H1 (cell line): ENCODE measurements around the gene KLHDC4. TPM values are rescaled to one million over a fixed set of nuclear protein-coding genes. Genes with fewer than 3 reads are reported as not detected.

ENCODE experiments used
- CTCF ChIA-PET: fragments of 300-600 bp; sonication (Branson Sonifier 250); formaldehyde crosslinking; loops from one replicate; lab custom pipeline; 2021; ENCODE audit not compliant: partially characterized antibody; lab: Charles Lee
- POLR2A ChIA-PET: fragments of 300-600 bp; sonication (Branson Sonifier 250); formaldehyde crosslinking; loops from one replicate; lab custom pipeline; 2021; ENCODE audit warnings: inconsistent platforms; ENCODE audit not compliant: partially characterized antibody; lab: Charles Lee
- DNase-seq, 2 experiments: peaks; one replicate each; pipeline versions ENCODE4 v3.0.0 to v3.0.0-alpha.2; 2010 to 2022; ENCODE audit warnings: low spot score in 2 of 2, low read depth in 1 of 2, mixed read lengths in 1 of 2
- FAIRE-seq: peaks from 2 replicates; lab custom pipeline; 2011; peaks lifted over from hg19 to GRCh38; lab: Jason Lieb, UNC
- H2AFZ ChIP-seq: 2 replicates; pipeline ENCODE4 v1.8.1; 2012; ENCODE audit warnings: low read length, inconsistent platforms
- H2AK5ac ChIP-seq: 2 replicates; pipeline ENCODE4 v1.6.1; 2013; ENCODE audit warnings: low read depth, low read length
- H2BK120ac ChIP-seq: replicated peaks from 2 replicates; pipeline ENCODE3; 2013; ENCODE audit warnings: low read depth, low read length, inconsistent platforms
- H2BK12ac ChIP-seq: 2 replicates; pipeline ENCODE4 v1.6.1; 2013; ENCODE audit warnings: low read depth, low read length
- H2BK15ac ChIP-seq: 2 replicates; pipeline ENCODE4 v1.6.1; 2013; ENCODE audit warnings: low read length
- H2BK20ac ChIP-seq: 2 replicates; pipeline ENCODE4 v1.6.1; 2013; ENCODE audit warnings: low read length
- H2BK5ac ChIP-seq: 2 replicates; pipeline ENCODE4 v1.6.1; 2013; ENCODE audit warnings: low read depth, low read length
- H3K14ac ChIP-seq: 2 replicates; pipeline ENCODE4 v1.6.1; 2013; ENCODE audit warnings: inconsistent platforms; ENCODE audit not compliant: insufficient read length
- H3K18ac ChIP-seq: 2 replicates; pipeline ENCODE4 v1.6.1; 2013; ENCODE audit warnings: low read length; ENCODE audit errors: extremely low read depth
- H3K23ac ChIP-seq: 2 replicates; pipeline ENCODE4 v1.6.1; 2013; ENCODE audit warnings: inconsistent platforms; ENCODE audit not compliant: insufficient read length
- H3K23me2 ChIP-seq: 2 replicates; pipeline ENCODE4 v1.6.1; 2013; ENCODE audit warnings: low read depth, low read length
- H3K27ac ChIP-seq: 2 replicates; pipeline ENCODE4 v1.6.1; 2011; ENCODE audit warnings: low read depth, low read length, inconsistent platforms
- H3K27me3 ChIP-seq, 4 experiments: replicated peaks in 1 of 4; 1 replicate in 1 of 4; 2 replicates in 3 of 4; pipeline versions ENCODE4 v1.6.1 to v1.8.1; 2011 to 2013; ENCODE audit warnings: low read length in 3 of 4, mild to moderate bottlenecking in 3 of 4, inconsistent platforms in 2 of 4, mixed read lengths in 2 of 4, moderate library complexity in 1 of 4; ENCODE audit not compliant: control insufficient read depth in 3 of 4, insufficient read depth in 3 of 4; ENCODE audit errors: extremely low read depth in 1 of 4
- H3K36me3 ChIP-seq, 4 experiments: 2 replicates each; pipeline versions ENCODE4 v1.6.1 to v1.8.1; 2011 to 2013; ENCODE audit warnings: mild to moderate bottlenecking in 4 of 4, low read length in 3 of 4, moderate library complexity in 2 of 4, control low read depth in 1 of 4, inconsistent platforms in 1 of 4; ENCODE audit not compliant: insufficient read depth in 4 of 4, control insufficient read depth in 2 of 4
- H3K4ac ChIP-seq: replicated peaks from 2 replicates; pipeline ENCODE3; 2013; ENCODE audit warnings: low read length, low read depth, mixed read lengths, inconsistent platforms; ENCODE audit not compliant: insufficient read length
- H3K4me1 ChIP-seq, 4 experiments: replicated peaks in 1 of 4; 1 replicate in 1 of 4; 2 replicates in 3 of 4; pipeline versions ENCODE4 v1.6.1 to v1.8.1; 2011 to 2013; ENCODE audit warnings: low read length in 3 of 4, inconsistent platforms in 2 of 4, mixed read lengths in 1 of 4; ENCODE audit not compliant: insufficient read depth in 4 of 4, control insufficient read depth in 3 of 4
- H3K4me2 ChIP-seq, 2 experiments: 2 replicates each; pipeline versions ENCODE4 v1.6.1 to v1.8.1; 2011 to 2013; ENCODE audit warnings: low read depth in 2 of 2, low read length in 2 of 2, control low read depth in 1 of 2, inconsistent platforms in 1 of 2, mild to moderate bottlenecking in 1 of 2; ENCODE audit not compliant: insufficient read depth in 1 of 2
- H3K4me3 ChIP-seq, 4 experiments: fragments of 200-600, 300-600 bp in 1 of 4; sonication (generic), shearing (Covaris generic), sonication (Bioruptor Twin) in 1 of 4; 2 replicates each; pipeline versions ENCODE4 v1.5.1 to v1.8.1; 2011 to 2016; ENCODE audit warnings: low read length in 4 of 4, low read depth in 3 of 4, control low read depth in 2 of 4, inconsistent platforms in 2 of 4, mild to moderate bottlenecking in 2 of 4, mixed read lengths in 1 of 4, moderate library complexity in 1 of 4; ENCODE audit not compliant: insufficient read depth in 2 of 4; ENCODE audit errors: extremely low read depth in 1 of 4
- H3K56ac ChIP-seq: replicated peaks from 2 replicates; pipeline ENCODE3; 2013; ENCODE audit warnings: low read depth, mild to moderate bottlenecking, mixed read lengths, low read length, inconsistent platforms; ENCODE audit not compliant: insufficient read length
- H3K79me1 ChIP-seq: 2 replicates; pipeline ENCODE4 v1.6.1; 2013; ENCODE audit warnings: low read depth, low read length, control low read depth
- H3K79me2 ChIP-seq, 2 experiments: 2 replicates each; pipeline versions ENCODE4 v1.6.1 to v1.8.1; 2012 to 2013; ENCODE audit warnings: low read length in 2 of 2, mild to moderate bottlenecking in 2 of 2, inconsistent platforms in 1 of 2; ENCODE audit not compliant: insufficient read depth in 2 of 2, control insufficient read depth in 1 of 2
- H3K9ac ChIP-seq, 4 experiments: replicated peaks in 1 of 4; 1 replicate in 1 of 4; 2 replicates in 3 of 4; pipeline versions ENCODE4 v1.6.1 to v1.8.1; 2011 to 2013; ENCODE audit warnings: low read depth in 3 of 4, low read length in 3 of 4, control low read depth in 2 of 4, mild to moderate bottlenecking in 2 of 4, moderate library complexity in 2 of 4, inconsistent platforms in 1 of 4; ENCODE audit errors: extremely low read depth in 1 of 4
- H3K9me3 ChIP-seq, 2 experiments: 2 replicates each; pipeline versions ENCODE4 v1.6.1 to v1.8.1; 2012 to 2013; ENCODE audit warnings: mild to moderate bottlenecking in 2 of 2, moderate library complexity in 2 of 2, control low read depth in 1 of 2, inconsistent platforms in 1 of 2, low read depth in 1 of 2, low read length in 1 of 2, mixed read lengths in 1 of 2; ENCODE audit not compliant: insufficient read depth in 2 of 2
- H4K20me1 ChIP-seq, 2 experiments: replicated peaks in 1 of 2; 2 replicates each; pipeline versions ENCODE3 to v1.8.1; 2011 to 2013; ENCODE audit warnings: inconsistent platforms in 2 of 2, low read length in 2 of 2, mild to moderate bottlenecking in 1 of 2; ENCODE audit not compliant: insufficient read depth in 2 of 2, control insufficient read depth in 1 of 2
- H4K5ac ChIP-seq: 2 replicates; pipeline ENCODE4 v1.6.1; 2013; ENCODE audit warnings: low read length, low read depth, mixed read lengths, inconsistent platforms; ENCODE audit not compliant: insufficient read length
- H4K8ac ChIP-seq: 2 replicates; pipeline ENCODE4 v1.8.0; 2013; ENCODE audit warnings: mild to moderate bottlenecking, moderate library complexity, low read length, inconsistent platforms; ENCODE audit not compliant: insufficient read depth; ENCODE audit errors: extremely low read depth
- H4K91ac ChIP-seq: replicated peaks from 2 replicates; pipeline ENCODE3; 2013; ENCODE audit warnings: low read length, mixed read lengths, inconsistent platforms; ENCODE audit not compliant: insufficient read length
- CHD1 ChIP-seq: IDR thresholded peaks from 2 replicates; pipeline ENCODE4 v1.6.1; 2012; ENCODE audit warnings: low read depth, low read length, improper control_type of control experiment
- EZH2 ChIP-seq: fragments of 200-600 bp; sonication (generic); IDR thresholded peaks from 2 replicates; pipeline ENCODE4 v1.7.1; 2012; ENCODE audit warnings: low read depth, mild to moderate bottlenecking, moderate library complexity, low read length, inconsistent platforms; ENCODE audit not compliant: severe bottlenecking
- HDAC2 ChIP-seq, 2 experiments: fragments of 300-600 bp in 1 of 2; sonication (generic) in 1 of 2; IDR thresholded peaks; 2 replicates each; pipeline ENCODE4 v1.6.1; 2011 to 2012; ENCODE audit warnings: low read depth in 2 of 2, low read length in 2 of 2, mild to moderate bottlenecking in 2 of 2, moderate library complexity in 2 of 2, borderline replicate concordance in 1 of 2, inconsistent platforms in 1 of 2
- SP1 ChIP-seq: IDR thresholded peaks from 2 replicates; pipeline ENCODE4 v1.6.1; 2011; ENCODE audit warnings: low read depth, low read length
- WGBS, 2 experiments: shearing (Covaris generic) in 1 of 2; methylation state at CpG; one replicate each; pipeline versions ENCODE4 v1.1.6 to v1.1.7; 2013 to 2015; ENCODE audit warnings: low lambda C conversion rate in 2 of 2, mixed read lengths in 2 of 2, inconsistent platforms in 1 of 2, low coverage in 1 of 2, missing lambda C conversion rate in 1 of 2; ENCODE audit not compliant: insufficient replicate concordance in 2 of 2, insufficient coverage in 1 of 2, insufficient read length in 1 of 2; ENCODE audit errors: extremely low coverage in 1 of 2, missing lambda C conversion rate in 1 of 2; 5-methylcytosine and 5-hydroxymethylcytosine counted together
- polyA plus RNA-seq, 7 experiments: library from polyadenylated mRNA; depleted of rRNA in 3 of 7; stranded (reverse) in 5 of 7; unstranded in 2 of 7; fragments of >200 nt in 5 of 7; fragments of 200-250 nt in 2 of 7; gene quantifications; 1 replicate in 5 of 7; 2 replicates in 1 of 7; 4 replicates in 1 of 7; pipeline versions ENCODE4 v1.2.1 to v1.2.3, GENCODE V29; 2011 to 2013; ENCODE audit warnings: missing spikeins in 2 of 7, mixed read lengths in 2 of 7
- total RNA-seq: library from RNA; stranded (reverse); fragmentation: NEBNext Ultra II Directional; extraction: Animal tissue kit (Norgen Biotek cat#: 25700); gene quantifications from 2 replicates; pipeline ENCODE4 v1.2.1, GENCODE V29; 2021

KLHDC4 gene
- total and polyA plus RNA-seq, 2 of the 8 experiments (the other 6 are each of a cell fraction or from before 2014, with no cell fraction given): 23.7 to 63.9 TPM

GRCh38 chr16:87703835-87704375 is 61.9 kb downstream of the KLHDC4 start:
- H3K4me2 ChIP-seq: no peak overlapping the region

More at GRCh38 chr16:87703835-87704375, 61.9 kb downstream of the KLHDC4 start:
- no peak overlapping the region for H2BK20ac ChIP-seq
- H3K9me3 ChIP-seq: no peaks in the 10 kb centered on the region
- H4K5ac ChIP-seq: no peak overlapping the region
- FAIRE-seq (no peak), DNase-seq (no peak)
- ChIA-PET POLR2A (no interaction called here), CTCF (interaction anchor here (1.0 to 3.3 kb wide), 11 partner anchors 13 to 133 kb away, joined by 3 to 47 read pairs (median 5); no protein-coding TSS in a partner anchor)
- H4K20me1 ChIP-seq: peaks cover 4 to 13% of the 10 kb centered on the region in 2 experiments
- no peak overlapping the region for H3K9ac ChIP-seq
- H3K23me2 ChIP-seq: no peaks in the 10 kb centered on the region
- peaks cover 0 to 3% (median 0%) of the 10 kb centered on the region in 4 experiments; a peak in 2 of 7 replicates for H3K4me1 ChIP-seq
- no peak overlapping the region for H2BK120ac ChIP-seq
- peaks cover 6 to 26% (median 13%) of the 10 kb centered on the region in 4 experiments; a peak in 6 of 8 replicates for H3K36me3 ChIP-seq
- no peak overlapping the region for H3K23ac ChIP-seq
- no peaks in the 10 kb centered on the region for H3K27me3 ChIP-seq
- no peak overlapping the region for H3K4ac ChIP-seq
- no peak overlapping the region for H4K91ac ChIP-seq
- H3K14ac ChIP-seq: no peak overlapping the region
- H2AFZ ChIP-seq: no peak overlapping the region
- no peak overlapping the region for H3K56ac ChIP-seq
- H2BK15ac ChIP-seq: no peak overlapping the region
- H3K79me2 ChIP-seq: no peaks in the 10 kb centered on the region; a peak in 1 of 4 replicates
- no peak for TF ChIP-seq SP1
- TF ChIP-seq HDAC2 (IDR thresholded peaks at IDR 0.05; ENCODE audit: borderline replicate concordance in 1 of 2, low read depth in 2 of 2, low read length in 2 of 2): no peak
- TF ChIP-seq CHD1: no peak
- TF ChIP-seq EZH2: no peak
- no peak overlapping the region for H2BK5ac ChIP-seq
- peaks cover 5% of the 10 kb centered on the region; the same call in 1 of the 2 replicates for H3K79me1 ChIP-seq
- H2BK12ac ChIP-seq: no peak overlapping the region
- H3K27ac ChIP-seq: no peak overlapping the region
- WGBS, 2 experiments: 84% methylated on average over 10 of the region's 29 CpGs; no CpG with 5 or more reads in 1 of the 2 experiments
- no peak overlapping the region for H2AK5ac ChIP-seq
- no peak overlapping the region for H3K18ac ChIP-seq
- no peak overlapping the region for H3K4me3 ChIP-seq
- H4K8ac ChIP-seq: no peak overlapping the region
